ENCODE measurements around the gene SLC8A1.

GRCh38 chr2:40128796-40129195 is 323.1 kb downstream of the SLC8A1 start:
- TF ChIP-seq CTCF (IDR thresholded peaks at IDR 0.05) = no peak
- no peak for TF ChIP-seq POLR2A (IDR thresholded peaks at IDR 0.05)
